D721Med (cell line): ENCODE measurements around the gene ST6GAL1.

Experiments
- DNase-seq: peaks from one replicate; pipeline ENCODE4 v3.0.0; 2011; ENCODE audit warnings: low spot score; ENCODE audit not compliant: insufficient read length
- FAIRE-seq: peaks from 2 replicates; lab custom pipeline; 2011; peaks lifted over from hg19 to GRCh38; lab: Jason Lieb, UNC
- TF ChIP-seq, protein P1 (sequence below): IDR thresholded peaks from 2 replicates; pipeline ENCODE4 v1.5.1; 2012; ENCODE audit warnings: mild to moderate bottlenecking, control low read depth; ENCODE audit not compliant: insufficient read depth; ENCODE audit errors: missing control alignments

ST6GAL1 gene

DNA sequence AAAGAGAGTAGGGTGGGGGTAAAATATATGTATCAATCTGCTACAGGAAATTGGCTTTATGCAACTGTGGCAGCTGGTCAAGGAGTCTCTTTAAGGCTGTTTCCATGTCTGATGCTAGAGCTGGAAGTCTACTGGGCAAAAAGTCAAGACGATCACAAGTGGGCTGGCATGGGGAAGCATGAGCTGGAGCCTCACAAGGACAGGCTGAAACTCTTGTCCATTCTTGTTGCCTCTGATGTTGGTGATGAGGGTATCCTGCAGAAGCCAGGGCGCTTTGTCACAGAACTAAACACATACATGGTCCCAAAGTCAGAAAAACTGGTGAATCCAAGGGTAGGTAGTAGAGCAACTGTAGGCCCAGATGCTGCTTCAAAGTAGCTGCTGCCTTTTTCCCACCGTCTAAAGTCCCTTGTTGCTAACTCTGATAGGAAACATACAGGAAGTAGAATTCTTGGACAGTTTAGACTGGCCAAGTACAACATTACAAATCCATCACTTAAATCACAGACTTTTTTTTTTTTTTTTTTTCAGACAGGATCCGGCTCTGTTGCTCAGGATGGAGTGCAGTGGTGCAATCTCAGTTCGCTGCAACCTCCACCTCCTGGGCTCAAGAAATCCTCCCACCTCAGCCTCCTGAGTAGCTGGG, 154.8 kb downstream of the ST6GAL1 start:
- TF ChIP-seq, protein P1, sequence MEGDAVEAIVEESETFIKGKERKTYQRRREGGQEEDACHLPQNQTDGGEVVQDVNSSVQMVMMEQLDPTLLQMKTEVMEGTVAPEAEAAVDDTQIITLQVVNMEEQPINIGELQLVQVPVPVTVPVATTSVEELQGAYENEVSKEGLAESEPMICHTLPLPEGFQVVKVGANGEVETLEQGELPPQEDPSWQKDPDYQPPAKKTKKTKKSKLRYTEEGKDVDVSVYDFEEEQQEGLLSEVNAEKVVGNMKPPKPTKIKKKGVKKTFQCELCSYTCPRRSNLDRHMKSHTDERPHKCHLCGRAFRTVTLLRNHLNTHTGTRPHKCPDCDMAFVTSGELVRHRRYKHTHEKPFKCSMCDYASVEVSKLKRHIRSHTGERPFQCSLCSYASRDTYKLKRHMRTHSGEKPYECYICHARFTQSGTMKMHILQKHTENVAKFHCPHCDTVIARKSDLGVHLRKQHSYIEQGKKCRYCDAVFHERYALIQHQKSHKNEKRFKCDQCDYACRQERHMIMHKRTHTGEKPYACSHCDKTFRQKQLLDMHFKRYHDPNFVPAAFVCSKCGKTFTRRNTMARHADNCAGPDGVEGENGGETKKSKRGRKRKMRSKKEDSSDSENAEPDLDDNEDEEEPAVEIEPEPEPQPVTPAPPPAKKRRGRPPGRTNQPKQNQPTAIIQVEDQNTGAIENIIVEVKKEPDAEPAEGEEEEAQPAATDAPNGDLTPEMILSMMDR: no peak
- no peak for FAIRE-seq
- DNase-seq: no peak

DNA sequence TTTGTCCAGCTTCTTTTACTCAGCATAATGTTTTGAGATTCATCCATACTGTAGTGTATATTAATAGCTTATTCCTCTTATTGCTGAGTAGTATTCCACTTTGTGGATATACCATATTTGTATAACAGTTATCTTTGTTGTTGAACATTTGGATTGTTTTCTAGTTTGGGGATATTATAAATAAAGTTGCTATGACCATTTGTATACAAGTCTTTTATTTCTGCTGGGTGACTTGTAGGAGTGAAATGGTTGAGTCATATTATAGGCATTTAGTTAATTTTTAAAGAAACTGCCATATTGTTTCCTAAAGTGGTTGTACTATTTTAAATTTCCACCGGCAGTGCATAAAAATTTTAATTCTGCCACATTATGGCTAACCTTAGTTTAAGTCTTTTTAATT, 155.6 kb downstream of the ST6GAL1 start:
- FAIRE-seq (no peak), DNase-seq (no peak)
- TF ChIP-seq, protein P1: no peak

DNA sequence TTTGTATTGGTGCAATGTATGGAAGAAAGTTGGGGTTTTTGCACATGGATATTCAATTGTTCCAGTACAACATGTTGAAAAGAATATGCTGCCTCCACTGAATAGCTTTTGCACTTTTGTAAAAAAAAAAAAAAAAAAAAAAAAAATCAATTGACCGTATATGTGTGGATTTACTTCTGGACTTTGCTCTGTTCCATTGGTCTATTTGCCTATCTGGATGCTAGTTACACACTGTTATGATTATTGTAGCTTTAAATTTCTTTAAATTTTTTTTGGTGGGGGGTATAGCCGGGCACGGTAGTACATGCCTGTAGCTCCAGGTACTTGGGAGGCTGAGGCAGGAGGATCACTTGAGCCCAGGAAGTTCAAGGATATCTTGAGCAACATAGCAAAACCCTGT, 156.5 kb downstream of the ST6GAL1 start:
- DNase-seq (no peak), FAIRE-seq (no peak)
- TF ChIP-seq, protein P1: no peak

DNA sequence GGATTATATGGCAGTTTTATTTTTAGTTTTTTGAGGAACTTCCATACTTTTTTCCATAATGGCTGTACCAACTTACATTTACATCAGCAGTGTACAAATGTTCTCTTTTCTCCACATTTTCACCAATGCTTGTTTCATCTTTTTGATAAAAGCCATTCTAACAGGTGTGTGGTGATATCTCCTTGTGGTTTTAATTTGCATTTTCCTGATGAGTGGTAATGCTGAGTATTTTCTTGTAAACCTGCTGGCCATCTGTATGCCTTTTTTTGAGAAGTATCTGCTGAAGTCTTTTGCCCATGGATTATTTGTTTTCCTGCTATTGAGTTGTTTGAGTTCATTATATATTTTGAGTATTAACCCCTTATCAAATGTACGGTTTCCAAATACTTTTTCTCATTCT, 158.4 kb downstream of the ST6GAL1 start:
- no peak for FAIRE-seq

DNA sequence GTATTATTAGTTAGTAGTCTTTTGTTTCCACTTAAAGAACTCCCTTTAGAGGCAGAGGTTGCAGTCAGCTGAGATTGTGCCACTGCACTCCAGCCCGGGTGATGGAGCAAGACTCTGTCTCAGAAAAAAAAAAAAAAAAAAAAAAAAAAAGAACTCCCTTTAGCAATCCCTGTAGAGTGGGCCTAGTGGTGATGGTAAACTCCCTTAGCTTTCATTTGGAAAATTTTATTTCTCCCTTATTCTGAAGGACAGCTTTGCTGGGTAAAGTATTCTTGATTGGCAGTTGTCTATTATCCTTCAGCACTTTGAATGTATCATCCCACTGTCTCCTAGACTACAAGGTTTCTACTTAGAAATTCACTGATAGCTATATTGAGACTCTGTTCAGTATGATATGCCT, 163.0 kb downstream of the ST6GAL1 start:
- TF ChIP-seq, protein P1: no peak
- no peak for DNase-seq
- FAIRE-seq: no peak

More for the DNA sequence above, 158.4 kb downstream of the ST6GAL1 start:
- DNase-seq: no peak
- TF ChIP-seq, protein P1: no peak

DNA sequence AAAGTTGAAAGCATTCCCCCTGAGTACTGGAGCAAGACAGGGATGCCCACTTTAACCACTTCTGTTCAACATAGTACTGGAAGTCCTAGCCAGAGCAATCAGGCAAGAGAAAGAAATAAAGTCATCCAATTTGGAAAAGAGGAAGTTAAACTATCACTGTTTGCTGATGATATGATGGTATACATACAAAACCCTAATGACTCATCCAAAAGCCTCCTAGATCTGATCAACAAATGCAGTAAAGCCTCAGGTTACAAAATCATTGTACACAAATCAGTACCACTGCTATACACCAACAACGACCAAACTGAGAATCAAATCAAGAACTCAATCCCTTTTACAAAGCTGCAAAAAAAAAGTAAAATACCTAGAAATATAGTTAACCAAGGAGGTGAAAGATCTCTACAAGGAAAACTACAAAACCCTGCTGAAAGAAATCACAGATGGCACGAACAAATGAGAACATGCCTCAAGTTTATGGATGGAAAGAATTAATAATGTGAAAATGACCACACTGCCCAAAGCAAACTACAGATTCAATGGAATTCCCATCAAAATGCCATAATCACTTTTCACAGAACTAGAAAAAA, 168.7 kb downstream of the ST6GAL1 start:
- DNase-seq (no peak), FAIRE-seq (no peak)
- TF ChIP-seq, protein P1: no peak

DNA sequence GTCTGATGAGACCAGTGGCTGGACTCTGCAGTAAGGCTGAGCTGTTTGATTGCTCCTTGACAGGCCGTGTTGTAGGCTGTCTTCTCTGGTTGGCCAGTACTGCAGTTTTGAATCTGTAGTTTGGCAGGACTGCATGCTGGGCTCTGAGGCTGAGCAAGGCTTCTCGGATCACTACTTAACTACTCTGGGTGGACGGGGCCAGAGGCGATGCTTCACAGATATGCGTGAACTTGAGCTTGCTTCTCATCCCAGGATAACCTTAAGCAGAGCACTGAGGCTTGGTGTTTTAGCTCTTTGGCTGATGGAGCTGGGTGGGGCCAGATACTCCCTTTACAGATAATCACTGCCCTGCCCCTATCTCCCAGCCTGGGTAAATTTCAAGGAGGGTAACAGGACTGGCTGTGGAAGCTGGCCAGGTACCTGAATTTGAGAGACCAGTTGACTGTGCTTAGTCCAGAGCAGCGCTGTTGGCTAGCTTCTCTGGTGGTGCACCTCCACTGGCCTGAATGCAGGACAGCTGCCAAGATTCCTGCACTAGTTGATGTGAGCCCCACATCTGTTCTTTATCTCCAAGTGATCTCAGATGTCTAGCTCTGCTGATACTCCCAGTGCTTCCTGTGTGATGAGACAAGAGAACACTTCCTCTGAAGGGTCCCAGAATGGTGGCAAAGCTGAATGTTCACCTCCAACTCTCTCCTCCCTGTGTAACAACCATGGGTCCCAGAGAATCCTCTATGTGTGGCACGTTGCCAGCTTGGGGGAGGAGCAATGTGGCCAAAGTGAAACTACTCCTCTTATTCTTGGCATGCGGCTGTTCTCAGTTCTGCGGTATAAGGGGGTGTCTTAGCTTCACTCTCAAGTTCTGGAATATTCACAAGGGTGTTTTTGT, 171.1 kb downstream of the ST6GAL1 start:
- no peak for FAIRE-seq
- TF ChIP-seq, protein P1: no peak
- DNase-seq: no peak
